ENCODE results near the gene CXCL9.
"Not testable (repeated sequence)": the region's sequence is repeated elsewhere in the genome, so short reads cannot be mapped to it uniquely, and the experiment has no call there.

Gene CXCL9

DNA sequence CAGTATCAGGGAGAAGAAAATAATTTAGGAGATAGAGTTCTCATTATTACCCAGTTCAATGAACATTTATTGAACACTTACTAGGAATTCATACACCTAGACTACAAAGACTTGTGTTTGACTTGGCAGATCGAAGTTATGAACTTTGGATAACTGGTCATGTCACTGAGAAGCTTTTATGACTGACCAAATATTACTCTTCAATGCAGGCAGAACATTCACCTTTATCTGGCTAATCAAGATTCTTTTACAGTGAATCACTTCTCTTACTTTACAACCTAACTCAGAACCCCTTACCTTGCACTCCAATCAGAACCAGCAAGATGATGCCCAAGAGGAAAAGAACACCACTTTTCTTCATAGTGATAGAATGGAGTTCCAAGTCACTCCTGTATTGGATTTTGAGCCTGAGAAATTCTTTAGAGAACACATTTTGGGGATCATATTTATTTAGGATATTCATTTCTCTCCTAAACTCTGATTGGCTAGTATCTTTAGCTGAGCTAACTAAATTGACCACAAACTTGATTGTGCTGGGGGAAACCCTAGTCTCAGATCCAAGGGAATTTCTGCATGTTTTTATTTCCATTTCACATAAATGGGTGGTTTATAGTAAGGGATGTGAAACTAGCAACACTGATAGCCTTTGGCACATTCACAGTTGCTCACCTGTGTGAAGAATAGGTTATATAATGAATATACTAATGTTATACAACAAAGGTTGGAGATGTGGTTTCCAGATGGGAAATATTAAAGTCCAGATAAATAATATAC is at the start of gene CXCL9:
Gene CXCL9 (minus strand): TSS at position 421 of the 774 bp plus-strand sequence. CDS start 60 bp downstream, at position 361.
- DNase-seq (ENCODE audit: extremely low read depth in 1 of 2, low read depth in 1 of 2) = no peak

DNA sequence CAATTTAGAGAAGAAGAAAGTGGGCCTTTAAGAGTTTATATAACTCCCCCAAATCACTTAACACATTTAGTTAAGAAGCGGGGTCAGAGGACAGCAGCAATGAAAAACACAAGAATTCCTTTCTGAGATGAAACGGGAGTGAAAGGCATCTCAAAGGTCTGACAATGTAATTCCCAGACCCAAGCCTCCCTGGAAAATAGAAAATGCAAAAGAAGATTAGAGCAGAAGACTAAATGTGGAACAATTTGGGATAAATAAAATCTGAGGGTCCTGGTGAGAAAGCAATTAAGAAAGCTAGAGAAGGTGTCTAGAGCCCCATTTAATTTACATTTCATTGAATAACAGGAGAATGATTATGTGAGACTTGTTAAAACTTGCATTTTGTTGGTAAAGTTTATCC is 48.1 kb upstream of the CXCL9 start:
- no peak for DNase-seq (ENCODE audit: extremely low read depth in 1 of 2, low read depth in 1 of 2)

DNA sequence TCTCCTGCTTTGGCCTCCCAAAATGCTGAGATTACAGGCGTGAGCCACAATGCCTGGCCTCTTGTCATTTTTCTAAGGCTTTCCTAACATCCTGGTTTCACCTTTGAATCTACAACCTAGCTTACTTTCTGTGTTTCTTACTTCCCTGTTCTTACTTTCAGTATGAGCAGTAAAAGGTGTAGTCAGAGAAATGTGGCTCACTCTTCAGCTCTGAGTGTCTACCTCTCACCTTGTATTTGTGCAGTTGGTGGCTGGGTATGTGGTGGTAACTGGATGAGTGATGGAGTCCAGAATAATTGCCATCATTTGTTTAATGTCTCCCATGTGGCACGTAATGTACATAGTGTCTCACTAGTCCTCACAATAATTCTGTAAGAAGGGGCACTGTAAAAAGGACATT is 47.7 kb upstream of the CXCL9 start:
- DNase-seq (ENCODE audit: extremely low read depth in 1 of 2, low read depth in 1 of 2) = no peak

DNA sequence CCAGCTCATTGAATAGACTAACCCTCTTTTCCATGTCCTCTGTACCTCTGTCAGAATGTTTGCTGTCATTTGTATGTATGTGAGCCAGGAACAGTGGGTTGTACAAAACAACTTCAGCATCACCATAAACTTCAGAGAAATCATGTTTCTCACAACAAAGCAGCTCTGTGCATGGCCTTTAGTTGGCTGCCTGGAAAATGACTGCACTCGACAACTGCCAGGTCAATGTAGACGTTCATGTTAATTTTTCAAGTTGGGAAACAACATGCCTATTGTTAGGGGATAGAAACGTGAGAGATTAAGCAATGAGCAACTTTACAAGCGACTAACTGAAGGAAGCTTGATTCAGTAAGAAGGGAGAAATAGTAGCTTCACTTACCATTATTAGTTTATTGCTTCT is 46.4 kb upstream of the CXCL9 start:
- no peak for DNase-seq (ENCODE audit: extremely low read depth in 1 of 2, low read depth in 1 of 2)

DNA sequence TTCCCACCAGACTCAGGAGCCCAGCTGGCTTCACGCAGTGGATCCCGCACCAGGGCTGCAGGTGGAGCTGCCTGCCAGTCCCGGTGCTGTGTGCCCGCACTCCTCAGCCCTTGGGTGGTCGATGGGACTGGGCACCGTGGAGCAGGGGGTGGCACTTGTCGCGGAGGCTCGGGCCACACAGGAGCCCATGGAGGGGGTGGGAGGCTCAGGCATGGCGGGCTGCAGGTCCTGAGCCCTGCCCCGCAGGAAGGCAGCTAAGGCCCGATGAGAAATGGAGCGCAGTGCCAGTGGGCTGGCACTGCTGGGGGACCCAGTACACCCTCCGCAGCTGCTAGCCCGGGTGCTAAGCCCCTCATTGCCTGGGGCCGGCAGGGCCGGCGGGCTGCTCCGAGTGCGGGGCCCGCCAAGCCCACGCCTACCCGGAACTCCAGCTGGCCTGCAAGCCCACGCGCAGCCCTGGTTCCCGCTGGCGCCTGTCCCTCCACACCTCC is 43.3 kb upstream of the CXCL9 start:
- not testable (repeated sequence) for DNase-seq (ENCODE audit: extremely low read depth in 1 of 2, low read depth in 1 of 2)

DNA sequence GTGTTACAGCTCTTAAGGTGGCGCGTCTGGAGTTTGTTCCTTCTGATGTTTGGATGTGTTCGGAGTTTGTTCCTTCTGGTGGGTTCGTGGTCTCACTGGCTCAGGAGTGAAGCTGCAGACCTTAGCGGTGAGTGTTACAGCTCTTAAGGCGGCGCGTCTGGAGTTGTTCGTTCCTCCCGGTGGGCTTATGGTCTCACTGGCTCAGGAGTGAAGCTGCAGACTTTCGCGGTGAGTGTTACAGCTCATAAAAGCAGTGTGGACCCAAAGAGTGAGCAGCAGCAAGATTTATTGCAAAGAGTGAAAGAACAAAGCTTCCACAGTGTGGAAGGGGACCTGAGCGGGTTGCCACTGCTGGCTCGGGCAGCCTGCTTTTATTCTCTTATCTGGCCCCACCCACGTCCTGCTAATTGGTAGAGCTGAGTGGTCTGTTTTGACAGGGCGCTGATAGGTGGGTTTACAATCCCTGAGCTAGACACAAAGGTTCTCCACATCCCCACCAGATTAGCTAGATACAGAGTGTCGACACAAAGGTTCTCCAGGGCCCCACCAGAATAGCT is 42.6 kb upstream of the CXCL9 start:
- not testable (repeated sequence) for DNase-seq (ENCODE audit: extremely low read depth in 1 of 2, low read depth in 1 of 2)

DNA sequence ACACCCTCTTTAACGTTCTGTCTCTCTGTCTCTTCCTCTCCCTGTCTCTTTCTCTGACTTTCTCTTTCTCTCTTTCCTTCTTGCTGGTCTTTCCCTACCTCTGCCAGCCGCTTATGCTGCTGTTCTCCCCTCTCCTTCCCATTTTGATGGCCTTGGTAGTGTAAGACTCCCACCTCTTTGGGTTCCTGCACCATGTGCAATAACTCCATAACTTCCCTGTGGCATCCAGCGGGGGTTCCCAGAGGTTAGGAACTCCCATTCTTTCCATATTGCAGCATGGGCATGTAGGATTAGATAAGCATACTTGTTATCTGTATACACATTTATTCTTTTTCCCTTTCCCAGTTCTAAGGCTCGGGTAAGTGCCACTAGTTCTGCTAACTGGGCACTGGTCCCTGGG is 37.4 kb upstream of the CXCL9 start:
- DNase-seq (ENCODE audit: extremely low read depth in 1 of 2, low read depth in 1 of 2) = not testable (repeated sequence)

DNA sequence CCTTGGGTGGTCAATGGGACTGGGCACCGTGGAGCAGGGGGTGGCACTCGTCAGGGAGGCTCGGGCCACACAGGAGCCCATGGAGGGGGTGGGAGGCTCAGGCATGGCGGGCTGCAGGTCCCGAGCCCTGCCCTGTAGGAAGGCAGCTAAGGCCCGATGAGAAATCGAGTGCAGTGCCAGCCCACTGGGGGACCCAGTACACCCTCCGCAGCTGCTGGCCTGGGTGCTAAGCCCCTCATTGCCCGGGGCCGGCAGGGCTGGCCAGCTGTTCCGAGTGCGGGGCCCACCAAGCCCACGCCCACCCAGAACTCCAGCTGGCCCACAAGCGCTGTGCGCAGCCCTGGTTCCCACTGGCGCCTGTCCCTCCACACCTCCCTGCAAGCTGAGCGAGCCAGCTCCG is 36.0 kb upstream of the CXCL9 start:
- DNase-seq (ENCODE audit: extremely low read depth in 1 of 2, low read depth in 1 of 2) = not testable (repeated sequence)

DNA sequence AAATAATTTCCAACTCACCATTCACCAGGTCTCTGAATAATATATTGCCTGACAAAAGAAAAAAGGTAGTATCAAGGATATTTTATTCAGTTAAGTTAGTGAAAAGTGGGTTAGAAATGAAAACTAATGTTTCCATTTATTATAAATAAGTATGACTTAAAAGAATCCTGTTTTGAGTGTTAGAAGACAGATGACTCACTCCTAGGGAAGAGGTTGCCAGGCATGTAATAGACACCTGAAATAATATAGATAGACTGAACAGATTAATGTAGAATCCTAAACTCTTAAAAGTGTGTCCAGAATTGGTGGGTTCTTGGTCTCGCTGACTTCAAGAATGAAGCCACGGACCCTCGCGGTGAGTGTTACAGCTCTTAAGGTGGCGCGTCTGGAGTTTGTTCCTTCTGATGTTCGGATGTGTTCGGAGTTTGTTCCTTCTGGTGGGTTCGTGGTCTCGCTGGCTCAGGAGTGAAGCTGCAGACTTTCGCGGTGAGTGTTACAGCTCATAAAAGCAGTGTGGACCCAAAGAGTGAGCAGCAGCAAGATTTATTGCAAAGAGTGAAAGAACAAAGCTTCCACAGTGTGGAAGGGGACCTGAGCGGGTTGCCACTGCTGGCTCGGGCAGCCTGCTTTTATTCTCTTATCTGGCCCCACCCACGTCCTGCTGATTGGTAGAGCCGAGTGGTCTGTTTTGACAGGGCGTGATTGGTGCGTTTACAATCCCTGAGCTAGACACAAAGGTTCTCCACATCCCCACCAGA is 35.1 kb upstream of the CXCL9 start:
- DNase-seq (ENCODE audit: extremely low read depth in 1 of 2, low read depth in 1 of 2) = not testable (repeated sequence)

DNA sequence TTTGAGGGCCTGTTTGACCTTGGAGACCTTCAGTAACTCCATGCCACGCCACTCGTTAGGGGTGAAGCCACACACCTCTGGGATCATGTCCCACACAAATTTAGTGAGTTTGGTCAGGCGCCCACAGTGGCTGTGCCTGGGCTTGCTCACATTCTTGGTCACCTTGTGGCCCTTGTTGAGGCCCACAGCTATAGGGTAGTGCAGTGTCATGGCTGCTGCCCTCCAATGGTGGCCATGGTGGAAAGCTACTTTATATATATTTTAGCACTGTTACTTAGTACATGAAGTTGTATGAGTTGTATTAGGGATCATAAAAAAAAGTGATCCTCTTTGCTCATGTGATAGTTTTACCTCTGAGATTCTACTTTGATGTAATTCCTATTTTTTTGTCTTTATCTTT is 29.5 kb upstream of the CXCL9 start:
- DNase-seq (ENCODE audit: extremely low read depth in 1 of 2, low read depth in 1 of 2) = no peak

DNA sequence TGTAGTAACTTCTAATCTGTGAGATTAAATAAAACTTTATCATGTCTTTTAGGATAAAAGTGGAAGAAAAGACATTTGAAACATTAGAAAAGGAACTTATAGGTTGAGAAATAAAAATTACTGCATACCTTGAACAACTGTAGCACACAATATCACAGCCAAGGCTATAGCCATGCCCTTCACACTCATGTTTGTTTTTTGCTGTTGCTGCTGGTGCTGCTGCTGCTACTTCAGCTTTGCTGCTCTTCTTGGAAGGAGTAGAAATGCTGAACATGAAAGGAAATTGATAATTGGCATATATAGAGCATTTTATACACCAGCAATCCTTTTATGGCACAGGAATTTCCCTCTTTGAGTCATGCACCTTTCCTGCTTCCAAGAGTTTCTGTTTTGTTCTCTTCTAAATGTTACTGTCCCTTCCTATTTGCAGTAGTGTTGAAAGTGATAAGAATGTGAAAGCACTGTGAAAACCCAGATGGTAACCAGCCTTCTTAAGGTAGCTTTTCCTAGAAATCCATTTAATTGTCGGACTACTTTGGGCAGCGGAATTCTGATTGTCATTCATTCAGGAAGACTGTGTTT is 28.6 kb upstream of the CXCL9 start, which contains the start of gene CXCL11:
Gene CXCL11 (minus strand): TSS at position 272 of the 582 bp plus-strand sequence. CDS start 83 bp downstream, at position 189.
- no peak for DNase-seq (ENCODE audit: extremely low read depth in 1 of 2, low read depth in 1 of 2)

DNA sequence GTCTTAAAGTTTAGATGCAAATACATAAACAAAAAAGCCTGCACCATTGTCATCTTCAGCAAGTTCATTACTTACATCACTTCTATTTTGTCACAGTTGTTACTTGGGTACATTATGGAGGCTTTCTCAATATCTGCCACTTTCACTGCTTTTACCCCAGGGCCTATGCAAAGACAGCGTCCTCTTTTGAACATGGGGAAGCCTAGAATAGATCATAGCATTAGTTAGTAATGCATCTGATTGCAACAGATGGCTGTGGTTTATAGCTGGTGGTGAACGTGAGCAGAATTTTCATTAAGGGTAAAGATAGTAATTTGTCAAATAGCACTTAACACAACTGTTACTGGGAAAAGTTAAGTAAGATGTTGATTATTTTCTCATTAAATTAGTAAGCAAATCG is 27.8 kb upstream of the CXCL9 start:
- DNase-seq (ENCODE audit: extremely low read depth in 1 of 2, low read depth in 1 of 2) = no peak

DNA sequence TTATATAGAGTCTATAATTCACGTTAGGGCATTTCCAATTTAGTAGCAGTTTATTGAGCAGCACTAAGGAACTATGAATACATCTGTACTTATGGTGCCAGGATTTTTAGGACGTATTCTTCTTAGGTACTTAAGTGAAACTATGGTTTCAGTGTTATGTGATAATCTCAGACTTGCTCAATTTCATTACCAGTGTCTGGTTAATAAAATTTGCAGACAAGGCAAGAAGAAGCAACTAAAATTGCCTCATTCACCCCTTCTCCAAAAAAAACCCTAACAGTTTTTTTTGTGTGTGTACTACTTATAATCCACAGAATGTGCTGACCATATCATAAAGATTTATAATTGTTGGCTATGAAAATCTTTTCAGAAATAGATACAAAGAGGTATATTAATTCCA is 22.0 kb upstream of the CXCL9 start:
- DNase-seq (ENCODE audit: extremely low read depth in 1 of 2, low read depth in 1 of 2) = no peak

DNA sequence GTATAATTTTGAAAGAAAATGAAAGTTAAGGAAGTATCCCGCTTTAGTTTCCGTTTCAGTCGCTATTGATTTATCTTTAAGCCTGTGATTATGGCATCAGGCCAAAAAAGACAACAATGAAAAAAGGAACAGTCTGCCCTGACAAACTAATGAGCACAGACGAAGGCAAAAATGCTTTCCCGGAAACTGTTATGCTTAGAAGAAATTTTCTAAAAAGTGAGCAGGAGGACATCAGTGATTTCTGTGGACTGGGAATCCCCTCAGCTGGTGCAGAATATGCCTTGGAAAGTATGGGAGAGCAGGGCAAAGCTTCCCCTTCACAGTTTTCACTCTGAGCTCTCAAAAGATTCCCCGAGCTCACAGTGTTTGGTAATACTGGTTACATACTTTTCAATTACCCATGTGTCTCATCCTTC is 21.0 kb upstream of the CXCL9 start:
- DNase-seq (ENCODE audit: extremely low read depth in 1 of 2, low read depth in 1 of 2) = no peak

DNA sequence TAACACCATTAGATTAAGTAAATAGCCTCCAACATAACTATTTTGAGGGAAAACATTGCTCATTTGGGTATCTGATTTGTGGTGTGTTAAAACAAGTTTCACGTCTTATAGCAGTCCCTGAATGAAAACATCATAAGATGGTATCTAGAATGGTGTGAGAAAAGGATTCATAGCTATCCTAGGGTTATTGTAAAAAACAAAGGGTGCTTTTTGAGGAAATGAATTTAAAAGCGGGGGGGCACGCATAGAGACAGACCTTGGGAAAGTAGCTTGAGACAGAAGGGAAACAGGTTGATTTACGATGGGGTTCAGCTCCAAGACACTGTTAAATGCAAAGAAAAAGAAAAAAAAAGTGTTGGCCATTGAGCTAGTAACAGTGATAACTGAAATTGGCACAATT is 16.8 kb upstream of the CXCL9 start:
- DNase-seq (ENCODE audit: extremely low read depth in 1 of 2, low read depth in 1 of 2) = no peak

DNA sequence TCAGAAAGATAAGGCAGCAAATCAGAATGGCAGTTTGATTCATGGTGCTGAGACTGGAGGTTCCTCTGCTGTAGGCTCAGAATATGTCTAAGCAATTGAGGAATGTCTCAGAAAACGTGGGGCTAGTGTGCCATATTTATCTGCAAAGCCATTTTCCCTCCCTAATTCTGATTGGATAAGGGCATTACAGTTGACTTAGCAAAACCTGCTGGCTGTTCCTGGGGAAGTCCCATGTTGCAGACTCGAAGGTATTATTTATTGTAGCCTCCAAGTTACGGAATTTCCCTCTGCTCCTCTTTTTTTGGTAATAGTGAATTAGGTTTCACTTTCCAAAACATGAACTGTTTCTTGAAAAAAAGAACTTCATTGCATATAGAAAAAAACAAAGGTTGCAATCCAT is 16.1 kb upstream of the CXCL9 start, which contains the start of gene CXCL10:
Gene CXCL10 (minus strand): TSS at position 109 of the 400 bp plus-strand sequence. CDS start 66 bp downstream, at position 43.
- no peak for DNase-seq (ENCODE audit: extremely low read depth in 1 of 2, low read depth in 1 of 2)

DNA sequence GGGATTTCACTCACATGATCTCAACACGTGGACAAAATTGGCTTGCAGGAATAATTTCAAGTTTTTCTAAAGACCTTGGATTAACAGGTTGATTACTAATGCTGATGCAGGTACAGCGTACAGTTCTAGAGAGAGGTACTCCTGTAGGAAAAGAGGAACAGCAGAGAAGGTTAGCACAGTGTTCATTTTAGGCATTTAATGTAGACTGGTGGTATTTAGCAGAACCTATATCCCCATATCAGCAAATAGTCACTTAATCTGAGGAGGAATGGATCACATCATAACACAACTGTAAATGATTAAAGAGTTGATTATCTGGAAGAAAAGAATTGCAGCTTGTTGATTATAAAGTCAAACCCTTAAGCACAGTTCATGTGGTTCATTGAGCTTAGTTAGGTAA is 15.4 kb upstream of the CXCL9 start:
- no peak for DNase-seq (ENCODE audit: extremely low read depth in 1 of 2, low read depth in 1 of 2)

DNA sequence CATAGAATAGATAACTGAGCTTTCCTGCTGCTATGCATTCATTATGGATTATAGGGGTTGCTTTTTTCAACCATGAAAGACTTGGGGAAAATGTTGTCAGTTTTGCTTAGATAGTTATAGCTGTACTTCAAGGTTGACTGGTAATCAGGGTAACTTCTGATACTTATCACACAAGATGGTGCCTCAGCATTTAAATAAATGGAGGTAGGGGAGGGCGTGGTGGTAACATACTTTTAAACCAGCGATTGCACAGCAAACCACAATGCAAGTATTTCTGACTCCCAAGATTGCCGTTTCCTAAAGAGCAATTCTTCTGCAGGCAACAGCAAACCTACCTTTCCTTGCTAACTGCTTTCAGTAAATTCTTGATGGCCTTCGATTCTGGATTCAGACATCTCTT is 14.7 kb upstream of the CXCL9 start:
- no peak for DNase-seq (ENCODE audit: extremely low read depth in 1 of 2, low read depth in 1 of 2)

DNA sequence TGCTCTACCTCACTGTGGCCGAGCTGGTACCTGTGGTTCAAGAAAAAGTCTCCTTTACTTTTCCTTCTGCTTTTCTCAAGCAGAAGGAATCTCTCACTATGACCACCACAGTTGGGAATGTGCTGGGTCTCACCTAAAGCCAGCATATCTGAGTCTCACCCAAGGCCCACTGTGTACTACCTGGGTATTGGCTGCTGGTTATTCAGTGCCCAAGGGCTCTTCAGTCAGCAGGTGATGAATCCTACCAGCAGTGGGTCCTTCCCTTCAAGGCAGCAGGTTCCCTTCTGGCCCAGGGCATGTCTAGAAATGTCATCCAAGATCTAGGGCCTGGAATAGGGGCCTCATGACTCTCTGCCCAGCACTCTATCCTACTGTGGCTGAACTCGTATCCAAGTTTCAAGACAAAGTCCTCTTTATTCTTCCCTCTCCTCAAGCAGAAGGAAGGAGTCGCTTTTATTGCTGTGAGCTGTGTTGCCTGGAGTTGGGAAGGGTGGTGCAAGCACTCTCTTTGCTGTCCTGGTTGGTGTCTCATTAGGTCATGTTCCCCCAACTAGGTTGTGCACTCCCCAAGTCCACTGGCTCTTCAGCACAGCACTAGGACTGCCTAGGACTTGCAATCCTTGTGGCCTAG is 9.9 kb upstream of the CXCL9 start:
- no peak for DNase-seq (ENCODE audit: extremely low read depth in 1 of 2, low read depth in 1 of 2)

DNA sequence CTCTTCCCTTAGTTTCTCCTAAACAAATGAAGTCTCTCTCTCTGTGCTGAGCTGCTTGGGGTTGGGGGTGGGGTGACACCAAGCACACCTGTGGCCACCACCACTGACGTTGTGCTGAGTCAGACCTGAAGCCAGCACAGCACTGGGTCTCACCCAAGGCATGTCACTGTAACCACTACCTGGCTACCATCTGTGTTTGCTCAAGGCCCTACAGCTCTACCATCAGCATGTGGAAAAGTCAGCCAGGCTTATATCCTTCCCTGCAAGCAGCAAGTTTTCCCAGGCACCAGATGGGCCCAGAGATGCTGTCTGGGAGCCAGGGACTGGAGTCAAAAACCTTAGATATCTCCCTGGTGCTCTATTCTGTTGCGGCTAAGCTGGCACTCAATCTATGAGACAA is 9.1 kb upstream of the CXCL9 start:
- DNase-seq (ENCODE audit: extremely low read depth in 1 of 2, low read depth in 1 of 2) = no peak

DNA sequence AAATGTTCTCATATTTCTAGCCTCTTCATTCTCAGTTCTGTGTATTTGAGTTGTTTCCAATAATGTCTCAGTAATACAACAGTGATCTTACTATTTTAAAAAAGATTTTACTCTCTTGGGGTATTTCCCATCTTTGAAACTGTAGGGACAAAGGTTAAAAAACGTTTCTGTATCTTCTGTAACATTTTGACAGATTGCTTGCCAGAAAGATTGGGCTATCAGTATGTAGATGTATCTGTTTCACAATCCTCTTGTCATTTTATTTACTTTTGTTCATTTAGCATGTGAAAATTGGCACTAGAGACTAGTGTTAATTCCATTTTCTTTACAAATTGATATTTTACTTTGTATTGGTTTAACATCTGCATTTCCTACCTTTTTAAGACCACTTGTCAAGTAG is 6.2 kb upstream of the CXCL9 start:
- no peak for DNase-seq (ENCODE audit: extremely low read depth in 1 of 2, low read depth in 1 of 2)
